CD4-positive, alpha-beta T cell treated with Interleukin-2 at 100 ng/mL for 4 hours (primary cell): ENCODE measurements around the gene NPR1.

Source experiments
- DNase-seq: peaks from one replicate; pipeline ENCODE4 v3.0.0-alpha.2; 2020; ENCODE audit warnings: low spot score

The NPR1 gene

GRCh38 chr1:153727463-153728304 lies 49.2 kb downstream of the NPR1 start, which contains the start of gene INTS3:
TSS of gene INTS3 (plus strand) at chr1:153728050. CDS start at chr1:153728635, 585 bp downstream.
- peak; percentile 100 for DNase-seq

GRCh38 chr1:153728305-153729066 lies 50.0 kb downstream of the NPR1 start:
- DNase-seq, result peak; percentile 22

- no peak for DNase-seq
Observed at GRCh38 chr1:153730468-153730988, 52.0 kb downstream of the NPR1 start.

- no peak for DNase-seq
Observed at GRCh38 chr1:153733970-153734369, 55.5 kb downstream of the NPR1 start.

- no peak for DNase-seq
Observed at GRCh38 chr1:153734396-153735089, 56.1 kb downstream of the NPR1 start.

- DNase-seq, result no peak
Observed at GRCh38 chr1:153735090-153735420, 56.6 kb downstream of the NPR1 start.

- DNase-seq, result no peak
Observed at GRCh38 chr1:153741986-153742385, 63.5 kb downstream of the NPR1 start.

- no peak for DNase-seq
Observed at GRCh38 chr1:153742411-153743142, 64.1 kb downstream of the NPR1 start.
